HL-60 (cell line): ENCODE measurements around the gene SIGLEC9.

Source experiments
- DNase-seq, 2 experiments: peaks; one replicate each; pipeline ENCODE4 v3.0.0-alpha.2; 2010 to 2020; ENCODE audit warnings: low read depth in 1 of 2, low spot score in 1 of 2
- H3K27ac ChIP-seq: fragments of 250-450 bp; sonication (Bioruptor Pico); replicated peaks from 2 replicates; pipeline ENCODE4 v1.5.1; 2020; ENCODE audit warnings: mild to moderate bottlenecking, moderate library complexity
- H3K27me3 ChIP-seq: fragments of 250-450 bp; sonication (Bioruptor Pico); 2 replicates; pipeline ENCODE4 v1.5.1; 2021; ENCODE audit warnings: mild to moderate bottlenecking, moderate library complexity; ENCODE audit not compliant: insufficient read depth, poor library complexity, severe bottlenecking
- H3K4me3 ChIP-seq: replicated peaks from 2 replicates; pipeline ENCODE4 v1.5.1; 2011; ENCODE audit warnings: mild to moderate bottlenecking, control low read depth, low read length; ENCODE audit not compliant: insufficient read depth
- CTCF ChIP-seq: IDR thresholded peaks from one replicate; pipeline ENCODE4 v1.5.1; 2011; ENCODE audit warnings: low read length, control low read depth, inconsistent platforms; ENCODE audit not compliant: insufficient read depth
- GABPA ChIP-seq: IDR thresholded peaks from 2 replicates; pipeline ENCODE4 v1.6.1; 2012; ENCODE audit warnings: low read depth
- POLR2AphosphoS5 ChIP-seq: IDR thresholded peaks from 2 replicates; pipeline ENCODE4 v1.6.1; 2012; ENCODE audit warnings: low read depth
- SPI1 ChIP-seq: IDR thresholded peaks from 2 replicates; pipeline ENCODE4 v1.6.1; 2012; ENCODE audit warnings: low read depth, mild to moderate bottlenecking, borderline replicate concordance
- TF ChIP-seq, protein P1 (sequence below): IDR thresholded peaks from 2 replicates; pipeline ENCODE4 v1.6.1; 2012; ENCODE audit warnings: low read depth; ENCODE audit not compliant: insufficient replicate concordance

Gene SIGLEC9

DNA sequence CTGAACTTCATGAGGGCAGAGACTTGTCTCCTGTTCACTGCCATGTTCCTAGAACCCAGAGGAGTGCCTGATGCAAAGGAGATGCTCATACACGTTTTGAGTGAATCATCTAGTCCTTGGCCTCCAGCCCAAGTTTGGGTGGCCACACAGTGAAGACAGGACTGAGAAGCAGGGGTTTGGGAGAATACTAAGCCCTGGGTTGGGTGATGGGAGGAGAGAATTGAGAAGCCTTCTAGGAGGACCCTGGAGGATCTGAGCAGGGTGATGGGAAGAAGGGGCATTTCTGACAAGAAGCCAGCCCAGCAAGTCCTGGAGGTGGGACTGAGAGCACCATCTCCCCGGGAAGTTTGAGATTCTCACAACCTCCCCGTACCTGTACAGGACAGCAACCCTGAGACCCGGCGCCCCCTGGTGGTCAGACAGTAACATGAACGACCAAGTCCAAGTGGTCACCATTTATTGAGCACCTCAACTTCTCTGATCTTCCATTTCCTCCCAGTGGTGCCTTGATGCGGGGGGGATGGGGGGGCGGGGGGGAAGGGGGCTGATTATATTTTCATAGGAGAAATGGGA lies 27.5 kb upstream of the SIGLEC9 start:
- no peak overlapping the region for H3K27ac ChIP-seq
- no peak for TF ChIP-seq GABPA
- TF ChIP-seq CTCF = peak; percentile 46
- no peak overlapping the region for H3K4me3 ChIP-seq
- peak in 1 of 2 experiments; percentile 52 for DNase-seq
- H3K27me3 ChIP-seq = no peaks in the 10 kb centered on the region

GRCh38 chr19:51097796-51098195 lies 26.9 kb upstream of the SIGLEC9 start:
- H3K4me3 ChIP-seq = no peak overlapping the region
- H3K27ac ChIP-seq = no peak overlapping the region
- TF ChIP-seq POLR2AphosphoS5 (no peak), SPI1 (no peak), CTCF (no peak), GABPA (no peak)
- TF ChIP-seq, protein P1, sequence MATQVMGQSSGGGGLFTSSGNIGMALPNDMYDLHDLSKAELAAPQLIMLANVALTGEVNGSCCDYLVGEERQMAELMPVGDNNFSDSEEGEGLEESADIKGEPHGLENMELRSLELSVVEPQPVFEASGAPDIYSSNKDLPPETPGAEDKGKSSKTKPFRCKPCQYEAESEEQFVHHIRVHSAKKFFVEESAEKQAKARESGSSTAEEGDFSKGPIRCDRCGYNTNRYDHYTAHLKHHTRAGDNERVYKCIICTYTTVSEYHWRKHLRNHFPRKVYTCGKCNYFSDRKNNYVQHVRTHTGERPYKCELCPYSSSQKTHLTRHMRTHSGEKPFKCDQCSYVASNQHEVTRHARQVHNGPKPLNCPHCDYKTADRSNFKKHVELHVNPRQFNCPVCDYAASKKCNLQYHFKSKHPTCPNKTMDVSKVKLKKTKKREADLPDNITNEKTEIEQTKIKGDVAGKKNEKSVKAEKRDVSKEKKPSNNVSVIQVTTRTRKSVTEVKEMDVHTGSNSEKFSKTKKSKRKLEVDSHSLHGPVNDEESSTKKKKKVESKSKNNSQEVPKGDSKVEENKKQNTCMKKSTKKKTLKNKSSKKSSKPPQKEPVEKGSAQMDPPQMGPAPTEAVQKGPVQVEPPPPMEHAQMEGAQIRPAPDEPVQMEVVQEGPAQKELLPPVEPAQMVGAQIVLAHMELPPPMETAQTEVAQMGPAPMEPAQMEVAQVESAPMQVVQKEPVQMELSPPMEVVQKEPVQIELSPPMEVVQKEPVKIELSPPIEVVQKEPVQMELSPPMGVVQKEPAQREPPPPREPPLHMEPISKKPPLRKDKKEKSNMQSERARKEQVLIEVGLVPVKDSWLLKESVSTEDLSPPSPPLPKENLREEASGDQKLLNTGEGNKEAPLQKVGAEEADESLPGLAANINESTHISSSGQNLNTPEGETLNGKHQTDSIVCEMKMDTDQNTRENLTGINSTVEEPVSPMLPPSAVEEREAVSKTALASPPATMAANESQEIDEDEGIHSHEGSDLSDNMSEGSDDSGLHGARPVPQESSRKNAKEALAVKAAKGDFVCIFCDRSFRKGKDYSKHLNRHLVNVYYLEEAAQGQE = no peak
- no peak for DNase-seq
- H3K27me3 ChIP-seq = no peaks in the 10 kb centered on the region

GRCh38 chr19:51098365-51099046 lies 26.2 kb upstream of the SIGLEC9 start:
- H3K4me3 ChIP-seq = no peak overlapping the region
- no peaks in the 10 kb centered on the region for H3K27me3 ChIP-seq
- H3K27ac ChIP-seq = no peak overlapping the region
- TF ChIP-seq, protein P1 = no peak
- TF ChIP-seq POLR2AphosphoS5 (no peak), GABPA (no peak), CTCF (no peak), SPI1 (no peak)
- DNase-seq = no peak

- no peak for TF ChIP-seq CTCF
- TF ChIP-seq, protein P1 = no peak
- no peak for TF ChIP-seq GABPA
- TF ChIP-seq POLR2AphosphoS5 = no peak
- no peak for TF ChIP-seq SPI1
- Histone ChIP-seq H3K27ac (no peak overlapping the region), H3K4me3 (no peak overlapping the region), H3K27me3 (no peaks in the 10 kb centered on the region)
- no peak for DNase-seq
These were observed 25.7 kb upstream of the SIGLEC9 start for GRCh38 chr19:51099047-51099382.
